GM10847 (cell line): ENCODE data around the gene SETDB2.

Experiments used
- POLR2A ChIP-seq: IDR thresholded peaks from 2 replicates; pipeline ENCODE4 v1.6.1; 2011; ENCODE audit not compliant: insufficient read length; ENCODE audit errors: extremely low read depth

The SETDB2 gene

GRCh38 chr13:49533011-49533410 lies 88.9 kb downstream of the SETDB2 start:
- TF ChIP-seq POLR2A, result no peak

GRCh38 chr13:49533591-49534269 lies 89.7 kb downstream of the SETDB2 start:
- no peak for TF ChIP-seq POLR2A

DNA sequence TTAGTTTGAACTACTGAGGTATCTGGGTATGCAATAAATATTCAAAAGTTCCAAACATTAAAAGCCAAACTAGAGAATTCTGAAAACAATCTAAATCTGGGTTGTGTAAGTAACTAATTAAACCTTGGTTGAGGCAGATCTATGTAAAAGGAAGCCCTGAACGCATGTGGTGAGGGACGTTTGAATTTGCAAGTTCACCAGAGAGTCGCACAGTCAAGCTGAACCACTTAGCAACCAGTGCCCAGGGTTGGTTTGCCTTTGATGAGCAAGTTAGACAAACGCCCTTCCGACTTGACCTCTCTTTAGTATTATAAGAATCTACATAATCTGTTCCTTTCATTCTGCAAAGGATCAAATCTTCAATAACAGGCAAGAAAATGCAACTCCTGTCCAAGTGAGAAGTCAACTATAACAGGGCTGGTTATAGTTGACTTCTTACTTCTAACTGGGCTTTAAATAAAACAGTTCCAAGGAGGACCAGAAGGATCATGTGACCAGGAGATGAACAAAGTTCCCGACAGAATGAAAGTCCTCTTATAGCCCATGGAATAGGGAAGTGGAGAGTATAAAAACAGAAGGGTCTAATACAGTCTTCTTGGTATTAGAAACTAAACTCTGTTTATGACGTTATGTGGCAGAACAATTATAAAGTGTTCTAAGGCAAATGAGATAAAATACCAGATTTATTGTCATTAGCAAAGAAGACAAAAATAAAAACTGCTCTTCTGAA lies 92.2 kb downstream of the SETDB2 start:
- TF ChIP-seq POLR2A, result no peak

GRCh38 chr13:49538404-49538803 lies 94.3 kb downstream of the SETDB2 start:
- no peak for TF ChIP-seq POLR2A

DNA sequence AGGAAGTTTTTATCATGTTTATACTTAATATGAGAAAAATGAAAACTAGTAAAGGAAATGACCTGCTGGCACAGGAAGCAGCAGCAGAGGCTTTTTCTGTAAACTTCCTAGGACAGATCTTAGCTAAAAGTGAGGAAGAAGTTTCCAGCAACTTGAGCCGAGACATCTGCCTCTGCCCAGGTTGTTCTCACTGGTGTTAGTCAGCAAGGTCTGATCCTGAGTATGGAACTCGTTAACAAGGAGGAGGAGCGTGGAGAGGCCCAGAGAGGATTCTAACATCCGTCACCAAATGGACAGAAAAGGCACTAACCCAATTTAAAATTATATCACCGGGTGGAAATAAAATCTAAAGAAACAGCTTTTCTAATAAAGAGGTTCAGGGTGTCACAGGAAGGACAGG lies 95.2 kb downstream of the SETDB2 start:
- TF ChIP-seq POLR2A, result no peak

DNA sequence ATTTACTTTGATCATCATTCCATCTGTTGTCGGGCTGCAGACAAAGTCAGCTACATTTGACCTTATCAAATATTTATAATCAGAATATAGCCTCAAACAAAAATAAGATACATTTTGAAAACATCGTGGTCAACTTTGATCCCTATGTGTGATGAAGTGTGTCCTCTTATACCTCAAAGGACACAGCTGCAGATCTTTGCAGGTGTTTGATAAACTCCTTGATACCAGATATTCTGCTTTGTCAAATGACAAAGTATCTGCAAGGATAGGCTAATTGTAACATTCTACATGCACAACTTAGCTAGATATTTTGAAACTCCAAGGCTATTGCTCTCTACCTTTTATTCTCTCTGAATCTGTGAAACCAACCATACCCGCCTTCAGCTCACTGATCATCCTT lies 95.7 kb downstream of the SETDB2 start:
- no peak for TF ChIP-seq POLR2A

DNA sequence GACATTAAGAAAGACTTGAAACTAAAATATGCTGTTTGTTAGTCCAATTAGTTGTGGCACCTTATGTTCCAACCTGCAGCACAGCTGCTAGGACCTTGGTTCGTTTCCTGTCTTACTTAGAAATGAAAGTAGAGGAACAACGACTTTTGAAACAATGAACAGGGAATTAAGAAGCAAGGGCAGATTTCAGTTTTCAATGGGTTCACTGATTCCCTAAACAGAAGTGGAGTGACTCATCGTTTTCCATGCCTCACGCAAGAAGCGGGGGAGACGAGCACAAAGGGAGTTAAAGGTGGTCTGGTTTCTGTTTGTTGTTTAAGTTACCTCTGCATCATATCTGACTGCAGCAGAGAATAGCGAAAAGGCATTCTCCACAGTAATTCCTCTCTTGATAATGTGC lies 96.5 kb downstream of the SETDB2 start:
- no peak for TF ChIP-seq POLR2A

- TF ChIP-seq POLR2A, result no peak
Observed at GRCh38 chr13:49543656-49544055, 99.6 kb downstream of the SETDB2 start.
